ENCODE measurements around the gene ZBTB12.

Gene ZBTB12

DNA sequence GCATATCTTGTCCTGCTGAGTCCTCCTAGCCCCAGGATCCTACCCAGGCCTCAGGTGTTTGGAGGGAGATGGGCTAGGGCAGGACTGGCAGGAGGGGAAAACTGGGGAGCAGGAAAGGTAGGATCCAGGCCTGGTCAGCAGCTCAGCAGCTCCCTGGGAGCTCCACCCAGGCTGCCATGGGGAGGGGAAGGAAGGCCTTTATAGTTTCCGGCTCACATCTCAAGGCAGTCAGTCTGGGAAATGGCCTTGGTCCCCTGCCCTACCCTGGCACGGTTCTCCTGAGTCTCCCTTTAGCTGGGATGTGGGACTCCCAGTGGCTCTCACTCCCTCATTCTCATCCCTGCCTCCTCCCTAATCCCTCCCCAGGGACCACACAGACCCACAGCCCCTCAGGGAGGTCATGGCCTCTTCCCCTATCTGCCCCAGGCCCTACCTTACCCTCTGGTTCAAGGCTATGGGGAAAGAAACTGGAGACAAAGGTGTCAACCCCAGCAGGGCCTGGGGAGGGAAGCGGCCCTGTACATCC lies 24.7 kb downstream of the ZBTB12 start (continued):
- TF ChIP-seq ZBTB10 (tag by site-specific recombination; IDR thresholded peaks at IDR 0.05) (no peak), ZNF571 (tag by site-specific recombination; IDR thresholded peaks at IDR 0.05) (no peak)
- TF ChIP-seq, protein P1, sequence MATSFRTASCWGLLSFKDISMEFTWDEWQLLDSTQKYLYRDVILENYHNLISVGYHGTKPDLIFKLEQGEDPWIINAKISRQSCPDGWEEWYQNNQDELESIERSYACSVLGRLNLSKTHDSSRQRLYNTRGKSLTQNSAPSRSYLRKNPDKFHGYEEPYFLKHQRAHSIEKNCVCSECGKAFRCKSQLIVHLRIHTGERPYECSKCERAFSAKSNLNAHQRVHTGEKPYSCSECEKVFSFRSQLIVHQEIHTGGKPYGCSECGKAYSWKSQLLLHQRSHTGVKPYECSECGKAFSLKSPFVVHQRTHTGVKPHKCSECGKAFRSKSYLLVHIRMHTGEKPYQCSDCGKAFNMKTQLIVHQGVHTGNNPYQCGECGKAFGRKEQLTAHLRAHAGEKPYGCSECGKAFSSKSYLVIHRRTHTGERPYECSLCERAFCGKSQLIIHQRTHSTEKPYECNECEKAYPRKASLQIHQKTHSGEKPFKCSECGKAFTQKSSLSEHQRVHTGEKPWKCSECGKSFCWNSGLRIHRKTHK (tag by site-specific recombination; IDR thresholded peaks at IDR 0.05) = no peak

DNA sequence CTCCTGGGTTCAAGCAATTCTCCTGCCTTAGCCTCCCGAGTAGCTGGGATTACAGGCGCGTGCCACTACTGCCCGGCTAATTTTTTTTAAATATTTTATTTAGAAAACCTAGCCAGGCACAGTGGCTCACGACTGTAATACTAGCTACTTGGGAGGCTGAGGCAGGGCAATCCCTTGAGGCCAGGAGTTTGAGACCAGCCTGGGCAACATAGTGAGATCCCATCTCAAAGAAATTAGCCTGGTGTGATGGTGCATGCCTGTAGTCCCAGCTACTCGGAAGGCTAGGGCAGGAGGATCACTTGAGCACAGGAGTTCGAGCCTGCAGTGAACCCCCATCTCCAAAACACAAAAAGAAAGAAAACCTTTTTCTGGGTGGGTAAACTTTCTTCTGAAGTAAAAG lies 25.5 kb downstream of the ZBTB12 start:
- TF ChIP-seq ZBTB7A (tag by site-specific recombination; IDR thresholded peaks at IDR 0.05; ENCODE audit: low read depth) = no peak
- no peak for TF ChIP-seq ZNF596 (tag by site-specific recombination; IDR thresholded peaks at IDR 0.05)
- no peak for TF ChIP-seq ZNF623 (tag by site-specific recombination; IDR thresholded peaks at IDR 0.05)
- TF ChIP-seq ZNF654 (tag by site-specific recombination; IDR thresholded peaks at IDR 0.05; ENCODE audit: low read depth) = no peak
- TF ChIP-seq ZNF626 (tag by site-specific recombination; IDR thresholded peaks at IDR 0.05) = no peak
- no peak for TF ChIP-seq ZNF214 (tag by site-specific recombination; IDR thresholded peaks at IDR 0.05; ENCODE audit: borderline replicate concordance)
- TF ChIP-seq ZNF121 (tag by site-specific recombination; IDR thresholded peaks at IDR 0.05) = peak; percentile 80
- no peak for TF ChIP-seq ZNF513 (tag by site-specific recombination; IDR thresholded peaks at IDR 0.05)
- H3K4me1 ChIP-seq (ENCODE audit: control insufficient read depth, insufficient read depth, low read length) = no peaks in the 10 kb centered on the region; the same call in 1 of the 2 replicates
- POLR2A ChIA-PET = interaction anchor here (1.1 to 2.9 kb wide), 2 partner anchors 12 to 49 kb away, joined by 8 to 10 read pairs; partner anchors contain the start of gene HSPA1B
- no peaks in the 10 kb centered on the region for H3K9me3 ChIP-seq (ENCODE audit: control insufficient read depth, insufficient read depth, low read depth, low read length)
- H3K36me3 ChIP-seq (ENCODE audit: control insufficient read depth in 2 of 2, insufficient read depth in 1 of 2, low read length in 2 of 2) = peaks cover 7 to 20% of the 10 kb centered on the region in 2 experiments
- no peak overlapping the region for H3K27ac ChIP-seq (ENCODE audit: extremely low read depth, low read depth, low read length)
- H3K4me3 ChIP-seq (ENCODE audit: low read depth, low read length) = no peak overlapping the region
- CTCF ChIA-PET = interaction anchor here (0.5 to 3.2 kb wide), 4 partner anchors 12 to 282 kb away, joined by 3 to 19 read pairs (median 5); no protein-coding TSS in a partner anchor

GRCh38 chr6:31875877-31876276 lies 26.0 kb downstream of the ZBTB12 start:
- H3K4me3 ChIP-seq (ENCODE audit: low read depth, low read length) = no peak overlapping the region
- H3K27ac ChIP-seq (ENCODE audit: extremely low read depth, low read depth, low read length) = no peak overlapping the region
- CTCF ChIA-PET = interaction anchor here (0.5 to 3.2 kb wide), 3 partner anchors 13 to 282 kb away, joined by 3 to 19 read pairs (median 7); no protein-coding TSS in a partner anchor
- no peaks in the 10 kb centered on the region; the same call in 1 of the 2 replicates for H3K4me1 ChIP-seq (ENCODE audit: control insufficient read depth, insufficient read depth, low read length)
- H3K36me3 ChIP-seq (ENCODE audit: control insufficient read depth in 2 of 2, insufficient read depth in 1 of 2, low read length in 2 of 2) = peaks cover 2 to 15% of the 10 kb centered on the region in 2 experiments
- POLR2A ChIA-PET = interaction anchor here (1.1 to 2.9 kb wide), 3 partner anchors 12 to 48 kb away, joined by 6 to 10 read pairs (median 8); partner anchors contain the start of genes HSPA1B and NEU1
- H3K9me3 ChIP-seq (ENCODE audit: control insufficient read depth, insufficient read depth, low read depth, low read length) = no peaks in the 10 kb centered on the region
- TF ChIP-seq ZSCAN16 (tag by site-specific recombination; IDR thresholded peaks at IDR 0.05) = no peak
- no peak for TF ChIP-seq ZNF76 (tag by site-specific recombination; IDR thresholded peaks at IDR 0.05; ENCODE audit: borderline replicate concordance, low read depth)
- TF ChIP-seq ZFP3 (tag by site-specific recombination; IDR thresholded peaks at IDR 0.05; ENCODE audit: low read depth) = no peak
- TF ChIP-seq, protein P2, sequence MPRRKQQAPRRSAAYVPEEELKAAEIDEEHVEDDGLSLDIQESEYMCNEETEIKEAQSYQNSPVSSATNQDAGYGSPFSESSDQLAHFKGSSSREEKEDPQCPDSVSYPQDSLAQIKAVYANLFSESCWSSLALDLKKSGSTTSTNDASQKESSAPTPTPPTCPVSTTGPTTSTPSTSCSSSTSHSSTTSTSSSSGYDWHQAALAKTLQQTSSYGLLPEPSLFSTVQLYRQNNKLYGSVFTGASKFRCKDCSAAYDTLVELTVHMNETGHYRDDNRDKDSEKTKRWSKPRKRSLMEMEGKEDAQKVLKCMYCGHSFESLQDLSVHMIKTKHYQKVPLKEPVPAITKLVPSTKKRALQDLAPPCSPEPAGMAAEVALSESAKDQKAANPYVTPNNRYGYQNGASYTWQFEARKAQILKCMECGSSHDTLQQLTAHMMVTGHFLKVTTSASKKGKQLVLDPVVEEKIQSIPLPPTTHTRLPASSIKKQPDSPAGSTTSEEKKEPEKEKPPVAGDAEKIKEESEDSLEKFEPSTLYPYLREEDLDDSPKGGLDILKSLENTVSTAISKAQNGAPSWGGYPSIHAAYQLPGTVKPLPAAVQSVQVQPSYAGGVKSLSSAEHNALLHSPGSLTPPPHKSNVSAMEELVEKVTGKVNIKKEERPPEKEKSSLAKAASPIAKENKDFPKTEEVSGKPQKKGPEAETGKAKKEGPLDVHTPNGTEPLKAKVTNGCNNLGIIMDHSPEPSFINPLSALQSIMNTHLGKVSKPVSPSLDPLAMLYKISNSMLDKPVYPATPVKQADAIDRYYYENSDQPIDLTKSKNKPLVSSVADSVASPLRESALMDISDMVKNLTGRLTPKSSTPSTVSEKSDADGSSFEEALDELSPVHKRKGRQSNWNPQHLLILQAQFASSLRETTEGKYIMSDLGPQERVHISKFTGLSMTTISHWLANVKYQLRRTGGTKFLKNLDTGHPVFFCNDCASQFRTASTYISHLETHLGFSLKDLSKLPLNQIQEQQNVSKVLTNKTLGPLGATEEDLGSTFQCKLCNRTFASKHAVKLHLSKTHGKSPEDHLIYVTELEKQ (tag by site-specific recombination; IDR thresholded peaks at IDR 0.05; ENCODE audit: borderline replicate concordance) = no peak
- no peak for TF ChIP-seq ZNF248 (tag by site-specific recombination; IDR thresholded peaks at IDR 0.05)
- no peak for TF ChIP-seq ZNF366 (tag by site-specific recombination; conservative IDR thresholded peaks at IDR 0.05)
- no peak for TF ChIP-seq ZNF521 (tag by site-specific recombination; IDR thresholded peaks at IDR 0.05)
- TF ChIP-seq ZBTB20 (tag by site-specific recombination; IDR thresholded peaks at IDR 0.05) = no peak
- TF ChIP-seq ZNF785 (tag by site-specific recombination; IDR thresholded peaks at IDR 0.05) = no peak
- no peak for TF ChIP-seq ZNF660 (tag by site-specific recombination; IDR thresholded peaks at IDR 0.05)
- TF ChIP-seq GLIS2 (tag by site-specific recombination; IDR thresholded peaks at IDR 0.05) = no peak
- TF ChIP-seq HOXD13 (CRISPR knock-in tag; IDR thresholded peaks at IDR 0.05; ENCODE audit: borderline replicate concordance) = no peak
